Ovary (tissue), 9 donors: ENCODE data around the gene SPARCL1. TPM values are rescaled to one million over a fixed set of nuclear protein-coding genes. Genes with fewer than 3 reads are reported as not detected.
"Not testable (repeated sequence)": the region's sequence is repeated elsewhere in the genome, so short reads cannot be mapped to it uniquely, and the experiment has no call there.

ENCODE experiments used
- DNase-seq, 5 donors: peaks; one replicate each; pipeline ENCODE4 v3.0.0-alpha.2; 2019 to 2020
- H3K27ac ChIP-seq, 2 donors: fragments of 200-600 bp; one replicate each; pipeline versions ENCODE4 v1.5.1 to v1.8.0; 2019 to 2022
- H3K27me3 ChIP-seq: fragments of 200-600 bp; one replicate; pipeline ENCODE4 v1.8.0; 2022
- H3K36me3 ChIP-seq: fragments of 200-600 bp; sonication (generic); one replicate; pipeline ENCODE4 v1.5.1; 2019
- H3K4me1 ChIP-seq: one replicate; pipeline ENCODE4 v1.8.1; 2013; ENCODE audit warnings: mild to moderate bottlenecking, moderate library complexity; ENCODE audit not compliant: insufficient read depth
- H3K4me3 ChIP-seq: fragments of 200-600 bp; sonication (generic); one replicate; pipeline ENCODE4 v1.5.1; 2017
- H3K9me3 ChIP-seq, 2 donors: fragments of 200-600 bp in 1 of 2; sonication (generic) in 1 of 2; one replicate each; pipeline versions ENCODE4 v1.5.1 to v1.8.1; 2013 to 2019; ENCODE audit warnings: mild to moderate bottlenecking in 1 of 2, moderate library complexity in 1 of 2
- CTCF ChIP-seq, 3 donors: fragments of 450-650 bp in 2 of 3; fragments of 200-600 bp in 1 of 3; IDR thresholded peaks; one replicate each; pipeline versions ENCODE4 v1.5.1 to v1.8.0; 2016 to 2022; ENCODE audit warnings: antibody characterized with exemption in 3 of 3, mild to moderate bottlenecking in 1 of 3
- EP300 ChIP-seq: sonication (generic); formaldehyde crosslinking; IDR thresholded peaks from one replicate; pipeline ENCODE4 v1.6.1; 2017; ENCODE audit warnings: antibody characterized with exemption
- POLR2A ChIP-seq: fragments of 450-650 bp; IDR thresholded peaks from one replicate; pipeline ENCODE4 v1.6.1; 2017; ENCODE audit warnings: antibody characterized with exemption, mild to moderate bottlenecking, moderate library complexity
- WGBS, 3 donors: extraction: QIAGEN DNeasy Blood & Tissue Kit in 1 of 3; methylation state at CpG; one replicate each; pipeline versions ENCODE4 v1.1.5 to v1.1.7; 2013 to 2017; 5-methylcytosine and 5-hydroxymethylcytosine counted together
- intact Hi-C, 4 donors: fragments of 100-400 bp; cut with DNase I; formaldehyde crosslinking; loops; one replicate each; pipeline versions ENCODE4 v1.11.0 to v1.15.1; 2022 to 2023
- polyA plus RNA-seq, 2 donors: library from polyadenylated mRNA; stranded (reverse); fragments of 200-250 nt in 1 of 2; fragments of 350-450 nt in 1 of 2; fragmentation: Illumina TruSeq in 1 of 2; extraction: RNeasy Lipid Tissue Mini Kit (QIAGEN cat#74804) in 1 of 2; gene quantifications; one replicate each; pipeline ENCODE4 v1.2.3, GENCODE V29; 2013 to 2014
- total RNA-seq, 7 donors: library from RNA; depleted of rRNA in 2 of 7; stranded (reverse); fragments of >200 nt in 2 of 7; fragmentation: NEBNext Ultra II Directional in 3 of 7; extraction: Animal tissue kit (Norgen Biotek cat#: 25700) in 3 of 7; gene quantifications; one replicate each; pipeline versions ENCODE4 v1.1.0 to v1.2.4, GENCODE V29; 2016 to 2023
- donor health status: DM: no; HTN: no; CAD: no; lungs with moderate emphysema.
- donor health status: DM: no; HTN: no; CAD: no.
- donor health status: Bipolar disorder and iron deficiency.
- donor health status: DM: yes; HTN: yes; CAD: no.
- donor health status: DM: no; HTN: no; CAD: no.
- donor health status: DM: yes; HTN: yes; CAD: no.

Gene SPARCL1
- total and polyA plus RNA-seq, 9 donors, result 116 to 1,049 (median 277) TPM

DNA sequence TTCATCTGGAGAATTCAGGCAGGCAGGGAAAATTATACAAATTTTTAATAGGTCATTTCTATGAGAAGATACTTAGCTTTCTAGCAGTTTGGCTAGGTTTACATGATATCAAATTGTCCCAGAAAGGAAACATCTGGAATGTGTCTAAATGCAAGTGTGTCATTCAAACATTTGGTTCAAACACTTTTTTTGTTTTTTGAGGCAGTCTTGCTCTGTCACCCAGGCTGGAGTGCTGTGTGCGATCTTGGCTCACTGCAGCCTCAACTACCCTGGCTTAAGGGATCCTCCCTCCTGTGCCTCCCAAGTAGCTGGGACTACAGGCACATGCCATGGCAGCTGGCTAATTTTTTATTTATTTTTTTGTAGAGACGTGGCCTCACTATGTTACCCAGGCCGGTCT, 31.6 kb downstream of the SPARCL1 start:
- no peaks in the 10 kb centered on the region for H3K27me3 ChIP-seq
- TF ChIP-seq EP300, result no peak
- TF ChIP-seq CTCF (IDR thresholded peaks at IDR 0.05), result no peak
- TF ChIP-seq POLR2A, result no peak
- H3K4me3 ChIP-seq, result no peak overlapping the region
- no peaks in the 10 kb centered on the region for H3K9me3 ChIP-seq
- DNase-seq, result no peak
- H3K4me1 ChIP-seq, result peaks cover 7% of the 10 kb centered on the region
- no peak overlapping the region for H3K27ac ChIP-seq
- WGBS, 3 donors, result 74 to 77% (median 77%) methylated on average over 3 of the region's 3 CpGs
- intact Hi-C loops, result no loop called here
- no peaks in the 10 kb centered on the region for H3K36me3 ChIP-seq

DNA sequence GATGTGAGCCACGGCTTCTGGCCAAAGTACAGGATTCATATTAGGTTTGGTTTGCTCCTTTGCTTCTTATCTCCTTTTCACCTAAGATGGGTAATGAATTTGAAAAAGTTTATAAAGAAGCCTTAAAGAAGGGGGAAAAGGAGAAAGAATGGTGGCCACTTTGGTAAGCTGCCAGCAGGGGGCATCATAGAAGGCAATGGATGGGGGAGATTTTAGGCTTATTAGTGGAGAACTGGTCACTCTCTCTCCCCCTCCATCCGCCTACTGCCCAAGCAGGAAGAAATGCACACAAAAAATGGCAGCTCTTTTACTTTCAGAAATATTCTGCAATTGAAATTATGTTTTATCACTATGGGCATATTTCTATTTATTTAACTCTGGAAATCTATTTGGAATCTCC, 32.0 kb downstream of the SPARCL1 start:
- DNase-seq, result no peak
- Histone ChIP-seq H3K9me3 (no peaks in the 10 kb centered on the region), H3K4me1 (peaks cover 7% of the 10 kb centered on the region), H3K4me3 (no peak overlapping the region), H3K36me3 (no peaks in the 10 kb centered on the region), H3K27ac (no peak overlapping the region), H3K27me3 (no peaks in the 10 kb centered on the region)
- no peak for TF ChIP-seq POLR2A
- no peak for TF ChIP-seq CTCF (IDR thresholded peaks at IDR 0.05)
- no peak for TF ChIP-seq EP300
- 95 to 99% (median 97%) methylated on average over 2 of the region's 2 CpGs for WGBS, 3 donors
- intact Hi-C loops, result no loop called here

- WGBS, 3 donors, result 81 to 91% (median 89%) methylated on average over 3 of the region's 3 CpGs
- intact Hi-C loops, result no loop called here
- TF ChIP-seq POLR2A (no peak), EP300 (no peak), CTCF (IDR thresholded peaks at IDR 0.05) (no peak)
- Histone ChIP-seq H3K9me3 (no peaks in the 10 kb centered on the region), H3K27ac (no peak overlapping the region), H3K36me3 (no peaks in the 10 kb centered on the region), H3K4me1 (peaks cover 5% of the 10 kb centered on the region), H3K27me3 (no peaks in the 10 kb centered on the region), H3K4me3 (no peak overlapping the region)
- no peak for DNase-seq
Observed at GRCh38 chr4:87493115-87493514, 36.1 kb downstream of the SPARCL1 start.

GRCh38 chr4:87491851-87492250, 37.3 kb downstream of the SPARCL1 start:
- H3K4me1 ChIP-seq, H3K9me3 ChIP-seq, DNase-seq, intact Hi-C loops, H3K27ac ChIP-seq, H3K27me3 ChIP-seq, H3K36me3 ChIP-seq, H3K4me3 ChIP-seq: not testable (repeated sequence)
- WGBS, 3 donors, result 91 to 95% (median 91%) methylated on average over 2 of the region's 2 CpGs

DNA sequence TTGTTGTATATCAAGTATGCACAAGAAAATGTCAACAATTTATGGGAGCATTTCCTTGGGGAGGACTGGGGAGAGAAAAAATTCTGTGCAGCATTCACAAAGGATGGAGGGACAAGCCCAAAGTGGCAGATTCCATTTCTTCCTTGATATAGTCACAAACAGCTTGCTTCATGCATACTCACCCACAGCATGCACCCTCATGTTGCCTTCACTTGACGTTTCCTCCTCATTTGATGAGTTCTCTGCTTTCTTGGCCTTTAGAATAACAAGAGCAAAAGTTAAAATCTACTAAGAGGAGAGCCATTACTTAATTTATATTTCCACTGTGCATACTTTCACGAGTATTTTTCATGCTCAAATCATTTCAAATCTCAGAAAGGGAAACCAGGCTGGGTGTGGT, 37.7 kb downstream of the SPARCL1 start:
- Histone ChIP-seq H3K27ac (no peak overlapping the region), H3K4me1 (no peaks in the 10 kb centered on the region), H3K4me3 (no peak overlapping the region), H3K9me3 (no peaks in the 10 kb centered on the region), H3K27me3 (no peaks in the 10 kb centered on the region), H3K36me3 (no peaks in the 10 kb centered on the region)
- TF ChIP-seq CTCF (IDR thresholded peaks at IDR 0.05), result no peak
- no peak for TF ChIP-seq POLR2A
- no peak for TF ChIP-seq EP300
- intact Hi-C loops, result no loop called here
- 81 to 90% (median 87%) methylated on average over 2 of the region's 2 CpGs for WGBS, 3 donors
- DNase-seq, result no peak
